Mammary epithelial cell (primary cell): Measurements from ENCODE around the gene CLN6.

Experiments
- EZH2 ChIP-seq: IDR thresholded peaks from 2 replicates; pipeline ENCODE4 v1.6.1; 2012; ENCODE audit warnings: low read length, inconsistent platforms, borderline replicate concordance
- TF ChIP-seq, protein P1 (sequence below), 2 donors: IDR thresholded peaks in 1 of 2; conservative IDR thresholded peaks in 1 of 2; 2 replicates each; pipeline ENCODE4 v1.5.1; 2011 to 2012; ENCODE audit warnings: inconsistent platforms in 2 of 2, low read length in 2 of 2, mild to moderate bottlenecking in 2 of 2, control low read depth in 1 of 2, low read depth in 1 of 2; ENCODE audit not compliant: insufficient read depth in 1 of 2; ENCODE audit errors: extremely low read depth in 1 of 2

DNA sequence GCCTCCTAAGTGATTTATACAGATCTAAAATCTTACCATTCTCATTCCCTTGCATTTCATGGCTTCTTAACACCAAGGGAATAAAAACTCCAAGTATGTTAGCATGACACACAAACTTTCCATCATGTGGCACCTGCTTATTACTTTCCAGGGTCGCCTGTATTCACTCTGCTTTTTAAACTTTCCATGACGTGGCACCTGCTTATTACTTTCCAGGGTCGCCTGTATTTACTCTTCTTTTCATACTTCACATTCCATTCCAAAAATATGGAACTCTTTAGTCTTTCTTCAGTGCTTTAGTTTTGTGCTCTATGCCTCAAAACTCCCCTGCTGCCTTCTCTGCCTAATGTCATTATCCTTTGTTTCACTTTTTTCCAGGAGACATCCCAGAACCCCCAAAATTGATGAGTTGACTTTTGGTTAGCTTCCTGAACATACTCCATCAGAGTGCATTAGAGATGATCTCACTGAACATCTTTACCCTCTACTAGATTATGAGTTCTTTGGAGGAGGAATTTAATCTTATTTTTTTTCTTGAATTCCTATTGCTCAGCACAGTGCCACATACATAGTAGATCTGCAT is 71.4 kb downstream of the CLN6 start:
- TF ChIP-seq EZH2: no peak
- TF ChIP-seq, protein P1, sequence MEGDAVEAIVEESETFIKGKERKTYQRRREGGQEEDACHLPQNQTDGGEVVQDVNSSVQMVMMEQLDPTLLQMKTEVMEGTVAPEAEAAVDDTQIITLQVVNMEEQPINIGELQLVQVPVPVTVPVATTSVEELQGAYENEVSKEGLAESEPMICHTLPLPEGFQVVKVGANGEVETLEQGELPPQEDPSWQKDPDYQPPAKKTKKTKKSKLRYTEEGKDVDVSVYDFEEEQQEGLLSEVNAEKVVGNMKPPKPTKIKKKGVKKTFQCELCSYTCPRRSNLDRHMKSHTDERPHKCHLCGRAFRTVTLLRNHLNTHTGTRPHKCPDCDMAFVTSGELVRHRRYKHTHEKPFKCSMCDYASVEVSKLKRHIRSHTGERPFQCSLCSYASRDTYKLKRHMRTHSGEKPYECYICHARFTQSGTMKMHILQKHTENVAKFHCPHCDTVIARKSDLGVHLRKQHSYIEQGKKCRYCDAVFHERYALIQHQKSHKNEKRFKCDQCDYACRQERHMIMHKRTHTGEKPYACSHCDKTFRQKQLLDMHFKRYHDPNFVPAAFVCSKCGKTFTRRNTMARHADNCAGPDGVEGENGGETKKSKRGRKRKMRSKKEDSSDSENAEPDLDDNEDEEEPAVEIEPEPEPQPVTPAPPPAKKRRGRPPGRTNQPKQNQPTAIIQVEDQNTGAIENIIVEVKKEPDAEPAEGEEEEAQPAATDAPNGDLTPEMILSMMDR (conservative IDR thresholded peaks at IDR 0.05 in 1 of 2, IDR thresholded peaks at IDR 0.05 in 1 of 2; ENCODE audit: extremely low read depth in 1 of 2, insufficient read depth in 1 of 2, low read depth in 1 of 2, low read length in 2 of 2): no peak
